ENCODE data around the gene ZCCHC10.
"Not testable (repeated sequence)": the region's sequence is repeated elsewhere in the genome, so short reads cannot be mapped to it uniquely, and the experiment has no call there.

The ZCCHC10 gene

DNA sequence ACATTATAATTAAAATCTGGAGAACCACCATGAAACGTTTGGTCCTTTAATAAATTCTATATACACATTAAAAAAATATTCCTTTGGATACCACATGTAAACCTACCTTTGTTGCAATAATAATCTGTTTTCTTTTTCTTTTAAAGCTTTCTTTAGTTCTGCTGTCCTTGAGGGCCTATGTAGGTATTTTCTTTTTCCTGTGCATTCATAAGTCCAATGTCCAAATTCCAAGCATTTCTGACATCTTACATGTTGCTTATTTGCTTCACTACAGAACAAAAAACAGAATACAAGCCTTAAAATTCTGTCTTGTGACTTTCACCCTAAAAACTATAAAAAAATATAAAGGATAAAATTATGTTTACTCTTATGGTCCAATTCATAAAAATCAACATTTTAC is 19.7 kb downstream of the ZCCHC10 start:
- Histone ChIP-seq H3K4ac (ENCODE audit: low read depth, low read length) (no peak overlapping the region), H3K79me1 (ENCODE audit: low read length) (no peaks in the 10 kb centered on the region), H3K9ac (ENCODE audit: low read length) (no peak overlapping the region), H2BK15ac (replicated peaks; ENCODE audit: low read depth) (no peak overlapping the region), H3K4me2 (ENCODE audit: low read length) (no peak overlapping the region), H4K8ac (ENCODE audit: low read depth, low read length) (no peak overlapping the region), H2BK120ac (ENCODE audit: low read depth, low read length) (no peak overlapping the region), H3K4me1 (ENCODE audit: control insufficient read depth, low read depth, low read length) (no peaks in the 10 kb centered on the region), H3K23ac (ENCODE audit: low read length) (no peak overlapping the region), H3K56ac (ENCODE audit: low read length) (no peak overlapping the region), H2BK5ac (ENCODE audit: low read length) (no peak overlapping the region), H3K79me2 (ENCODE audit: control insufficient read depth, insufficient read depth, low read length) (no peaks in the 10 kb centered on the region), H3K18ac (ENCODE audit: low read length) (no peak overlapping the region), H3K36me3 (ENCODE audit: control insufficient read depth, insufficient read depth, low read length) (no peaks in the 10 kb centered on the region), H3K27me3 (ENCODE audit: insufficient read depth, low read length, poor library complexity) (no peaks in the 10 kb centered on the region), H3K27ac (ENCODE audit: low read depth, low read length) (no peak overlapping the region), H2AK5ac (ENCODE audit: low read length) (no peak overlapping the region), H3K4me3 (ENCODE audit: low read length) (no peak overlapping the region), H4K5ac (ENCODE audit: low read length) (no peak overlapping the region)
- 100% methylated on average over 1 of the region's 1 CpG for WGBS (ENCODE audit: extremely low coverage, insufficient coverage, low lambda C conversion rate)
- no peak for DNase-seq

DNA sequence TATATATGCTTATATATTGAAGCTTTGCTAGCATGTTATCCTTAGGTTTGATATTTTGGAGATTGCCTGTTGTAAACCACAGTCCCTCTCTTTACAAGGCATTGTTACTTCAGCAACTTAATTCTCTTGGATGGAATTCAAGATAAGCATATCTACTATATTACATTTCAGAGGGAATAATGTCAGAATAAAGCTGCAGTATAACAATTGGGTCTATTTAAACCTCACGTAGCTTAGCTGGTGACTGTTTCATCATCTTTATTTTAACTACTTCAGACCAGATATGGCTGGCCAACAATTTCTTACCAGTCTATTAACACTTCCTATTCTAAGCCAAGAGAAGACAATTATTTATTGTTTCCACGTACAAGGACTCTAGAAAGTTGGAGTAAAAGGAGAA is 27.1 kb downstream of the ZCCHC10 start:
- Histone ChIP-seq H3K18ac (ENCODE audit: low read length) (no peak overlapping the region), H3K27ac (ENCODE audit: low read depth, low read length) (no peak overlapping the region), H3K4me2 (ENCODE audit: low read length) (no peak overlapping the region), H3K79me1 (ENCODE audit: low read length) (no peaks in the 10 kb centered on the region), H2BK120ac (ENCODE audit: low read depth, low read length) (no peak overlapping the region), H3K79me2 (ENCODE audit: control insufficient read depth, insufficient read depth, low read length) (no peaks in the 10 kb centered on the region), H3K23ac (ENCODE audit: low read length) (no peak overlapping the region), H3K36me3 (ENCODE audit: control insufficient read depth, insufficient read depth, low read length) (no peaks in the 10 kb centered on the region), H2BK15ac (replicated peaks; ENCODE audit: low read depth) (no peak overlapping the region), H3K4ac (ENCODE audit: low read depth, low read length) (no peak overlapping the region), H4K5ac (ENCODE audit: low read length) (no peak overlapping the region), H2BK5ac (ENCODE audit: low read length) (no peak overlapping the region), H3K56ac (ENCODE audit: low read length) (no peak overlapping the region), H3K27me3 (ENCODE audit: insufficient read depth, low read length, poor library complexity) (no peaks in the 10 kb centered on the region), H4K8ac (ENCODE audit: low read depth, low read length) (no peak overlapping the region), H3K4me3 (ENCODE audit: low read length) (no peak overlapping the region), H3K9ac (ENCODE audit: low read length) (no peak overlapping the region), H2AK5ac (ENCODE audit: low read length) (no peak overlapping the region), H3K4me1 (ENCODE audit: control insufficient read depth, low read depth, low read length) (no peaks in the 10 kb centered on the region)
- DNase-seq = no peak
- WGBS (ENCODE audit: extremely low coverage, insufficient coverage, low lambda C conversion rate) = no CpG with 5 or more reads among the region's 2 CpGs

DNA sequence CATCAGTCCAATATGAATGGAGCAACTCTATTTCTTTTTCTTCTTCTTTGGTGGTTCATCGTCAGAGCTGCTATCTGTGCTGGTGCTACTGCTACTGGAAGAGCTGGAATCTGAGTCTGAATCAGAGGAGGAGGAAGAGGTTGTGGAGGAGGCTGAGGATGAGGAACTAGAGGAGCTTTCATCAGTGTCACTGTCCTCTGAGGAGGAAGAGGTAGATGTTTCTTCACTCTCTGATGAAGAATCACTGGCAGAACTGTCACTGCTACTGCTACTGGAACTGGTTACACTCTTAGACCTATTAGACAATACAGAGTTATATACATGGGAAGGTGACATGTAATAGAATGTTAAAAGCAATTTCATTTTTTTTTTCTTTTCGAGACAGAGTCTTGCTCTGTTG is 27.8 kb downstream of the ZCCHC10 start:
- no peak for DNase-seq
- no CpG with 5 or more reads among the region's 2 CpGs for WGBS (ENCODE audit: extremely low coverage, insufficient coverage, low lambda C conversion rate)

DNA sequence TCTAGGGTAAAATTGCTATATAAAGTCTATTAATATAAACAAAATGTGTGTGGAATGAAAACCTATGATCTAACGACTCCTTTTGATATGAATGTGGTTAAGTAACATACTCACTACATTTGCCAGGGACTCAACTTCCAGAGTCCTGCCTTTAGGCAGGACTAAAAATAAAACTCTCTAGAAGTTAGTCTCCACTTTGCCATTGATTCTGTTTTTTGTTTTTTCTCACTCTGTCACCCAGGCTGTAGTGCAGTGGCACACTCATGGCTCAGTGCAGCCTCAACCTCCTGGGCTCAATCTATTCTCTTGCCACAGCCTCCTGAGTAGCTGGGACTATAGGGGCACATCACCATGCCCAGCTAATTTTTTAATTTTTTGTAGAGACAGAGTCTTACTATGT is 30.0 kb downstream of the ZCCHC10 start:
- DNase-seq = no peak
- no CpG with 5 or more reads among the region's 1 CpG for WGBS (ENCODE audit: extremely low coverage, insufficient coverage, low lambda C conversion rate)

More for the DNA sequence above, 27.8 kb downstream of the ZCCHC10 start:
- Histone ChIP-seq H3K4me2 (ENCODE audit: low read length) (no peak overlapping the region), H4K5ac (ENCODE audit: low read length) (no peak overlapping the region), H3K4ac (ENCODE audit: low read depth, low read length) (no peak overlapping the region), H3K27ac (ENCODE audit: low read depth, low read length) (no peak overlapping the region), H3K23ac (ENCODE audit: low read length) (no peak overlapping the region), H2BK120ac (ENCODE audit: low read depth, low read length) (no peak overlapping the region), H3K9ac (ENCODE audit: low read length) (no peak overlapping the region), H3K36me3 (ENCODE audit: control insufficient read depth, insufficient read depth, low read length) (no peaks in the 10 kb centered on the region), H3K79me1 (ENCODE audit: low read length) (no peaks in the 10 kb centered on the region), H3K56ac (ENCODE audit: low read length) (no peak overlapping the region), H2BK15ac (replicated peaks; ENCODE audit: low read depth) (no peak overlapping the region), H3K4me3 (ENCODE audit: low read length) (no peak overlapping the region), H3K4me1 (ENCODE audit: control insufficient read depth, low read depth, low read length) (no peaks in the 10 kb centered on the region), H4K8ac (ENCODE audit: low read depth, low read length) (no peak overlapping the region), H3K27me3 (ENCODE audit: insufficient read depth, low read length, poor library complexity) (no peaks in the 10 kb centered on the region), H3K79me2 (ENCODE audit: control insufficient read depth, insufficient read depth, low read length) (no peaks in the 10 kb centered on the region), H3K18ac (ENCODE audit: low read length) (no peak overlapping the region), H2AK5ac (ENCODE audit: low read length) (no peak overlapping the region), H2BK5ac (ENCODE audit: low read length) (no peak overlapping the region)

DNA sequence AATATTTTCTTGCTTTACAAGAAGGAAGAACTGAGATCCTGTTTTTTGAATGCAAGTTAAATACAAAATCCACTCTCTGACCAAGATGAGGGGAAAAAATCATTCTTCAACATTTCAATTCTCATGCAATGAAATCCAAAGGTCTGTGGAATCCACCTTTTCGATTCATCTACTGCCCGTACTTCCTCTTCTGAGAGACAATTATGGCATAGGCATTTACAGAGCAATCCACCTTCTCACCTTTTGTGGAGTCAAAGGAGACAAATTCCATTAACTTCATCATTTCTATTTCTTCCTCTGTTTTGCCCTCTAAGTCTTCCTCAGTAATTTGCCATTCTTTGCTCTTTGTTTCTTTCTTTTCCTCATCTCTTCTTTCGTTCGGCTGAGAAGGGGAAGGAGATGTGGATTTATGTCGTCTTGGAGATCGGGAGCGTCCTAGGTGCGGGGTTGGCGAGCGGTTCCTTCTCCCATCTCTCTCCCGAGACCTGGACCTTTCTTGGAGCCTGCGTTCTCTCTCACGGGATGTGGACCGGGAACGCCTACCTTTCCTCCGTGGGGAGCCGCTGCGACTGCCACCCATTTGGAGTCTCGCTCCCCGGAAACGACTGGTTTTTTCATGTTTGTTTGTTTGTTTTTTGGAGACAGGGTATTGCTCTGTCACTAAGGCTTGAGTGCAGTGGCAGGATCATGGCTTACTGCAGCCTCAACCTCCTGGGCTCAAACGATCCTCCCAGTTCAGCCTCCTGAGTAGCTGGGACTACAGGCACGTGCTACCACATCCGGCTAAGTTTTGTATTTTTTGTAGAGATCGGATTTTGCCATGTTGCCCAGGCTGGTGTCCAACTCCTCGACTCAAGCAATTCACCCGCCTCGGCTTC is 38.6 kb downstream of the ZCCHC10 start:
- no peak overlapping the region for H3K18ac ChIP-seq (ENCODE audit: low read length)
- H3K79me1 ChIP-seq (ENCODE audit: low read length) = no peaks in the 10 kb centered on the region
- no peak overlapping the region for H2AK5ac ChIP-seq (ENCODE audit: low read length)
- no peak overlapping the region for H2BK5ac ChIP-seq (ENCODE audit: low read length)
- H3K27ac ChIP-seq (ENCODE audit: low read depth, low read length) = no peak overlapping the region
- WGBS (ENCODE audit: extremely low coverage, insufficient coverage, low lambda C conversion rate) = no CpG with 5 or more reads among the region's 28 CpGs
- H4K8ac ChIP-seq (ENCODE audit: low read depth, low read length) = no peak overlapping the region
- H3K79me2 ChIP-seq (ENCODE audit: control insufficient read depth, insufficient read depth, low read length) = no peaks in the 10 kb centered on the region
- no peak overlapping the region for H3K56ac ChIP-seq (ENCODE audit: low read length)
- no peak overlapping the region for H2BK15ac ChIP-seq (replicated peaks; ENCODE audit: low read depth)
- no peak for DNase-seq
- no peak overlapping the region for H2BK120ac ChIP-seq (ENCODE audit: low read depth, low read length)
- H3K27me3 ChIP-seq (ENCODE audit: insufficient read depth, low read length, poor library complexity) = no peaks in the 10 kb centered on the region
- H3K4me2 ChIP-seq (ENCODE audit: low read length) = no peak overlapping the region
- H3K9ac ChIP-seq (ENCODE audit: low read length) = no peak overlapping the region
- no peaks in the 10 kb centered on the region for H3K4me1 ChIP-seq (ENCODE audit: control insufficient read depth, low read depth, low read length)
- H4K5ac ChIP-seq (ENCODE audit: low read length) = no peak overlapping the region
- H3K4me3 ChIP-seq (ENCODE audit: low read length) = no peak overlapping the region
- H3K23ac ChIP-seq (ENCODE audit: low read length) = no peak overlapping the region
- H3K4ac ChIP-seq (ENCODE audit: low read depth, low read length) = no peak overlapping the region
- H3K36me3 ChIP-seq (ENCODE audit: control insufficient read depth, insufficient read depth, low read length) = no peaks in the 10 kb centered on the region

More for the DNA sequence above, 30.0 kb downstream of the ZCCHC10 start:
- no peak overlapping the region for H2AK5ac ChIP-seq (ENCODE audit: low read length)
- no peak overlapping the region for H3K9ac ChIP-seq (ENCODE audit: low read length)
- H2BK5ac ChIP-seq (ENCODE audit: low read length) = no peak overlapping the region
- no peak overlapping the region for H3K18ac ChIP-seq (ENCODE audit: low read length)
- H3K27ac ChIP-seq (ENCODE audit: low read depth, low read length) = no peak overlapping the region
- H4K8ac ChIP-seq (ENCODE audit: low read depth, low read length) = no peak overlapping the region
- H3K4ac ChIP-seq (ENCODE audit: low read depth, low read length) = no peak overlapping the region
- H4K5ac ChIP-seq (ENCODE audit: low read length) = no peak overlapping the region
- H3K56ac ChIP-seq (ENCODE audit: low read length) = no peak overlapping the region
- no peak overlapping the region for H2BK15ac ChIP-seq (replicated peaks; ENCODE audit: low read depth)
- H3K4me1 ChIP-seq (ENCODE audit: control insufficient read depth, low read depth, low read length) = no peaks in the 10 kb centered on the region
- no peaks in the 10 kb centered on the region for H3K36me3 ChIP-seq (ENCODE audit: control insufficient read depth, insufficient read depth, low read length)
- H3K79me1 ChIP-seq (ENCODE audit: low read length) = no peaks in the 10 kb centered on the region
- no peak overlapping the region for H3K4me2 ChIP-seq (ENCODE audit: low read length)
- H2BK120ac ChIP-seq (ENCODE audit: low read depth, low read length) = no peak overlapping the region
- H3K79me2 ChIP-seq (ENCODE audit: control insufficient read depth, insufficient read depth, low read length) = no peaks in the 10 kb centered on the region
- no peak overlapping the region for H3K4me3 ChIP-seq (ENCODE audit: low read length)
- no peaks in the 10 kb centered on the region for H3K27me3 ChIP-seq (ENCODE audit: insufficient read depth, low read length, poor library complexity)
- H3K23ac ChIP-seq (ENCODE audit: low read length) = no peak overlapping the region

DNA sequence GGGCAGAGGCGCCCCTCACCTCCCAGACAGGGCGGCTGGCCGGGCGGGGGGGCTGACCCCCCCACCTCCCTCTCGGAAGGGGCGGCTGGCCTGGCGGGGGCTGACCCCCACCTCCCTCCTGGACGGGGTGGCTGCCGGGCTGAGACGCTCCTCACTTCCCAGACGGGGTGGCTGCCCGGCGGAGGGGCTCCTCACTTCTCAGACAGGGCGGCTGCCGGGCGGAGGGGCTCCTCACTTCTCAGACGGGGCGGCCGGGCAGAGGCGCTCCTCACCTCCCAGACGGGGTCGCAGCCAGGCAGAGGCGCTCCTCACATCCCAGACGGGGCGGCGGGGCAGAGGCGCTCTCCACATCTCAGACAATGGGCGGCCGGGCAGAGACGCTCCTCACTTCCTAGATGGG is 43.4 kb downstream of the ZCCHC10 start:
- not testable (repeated sequence) for H3K36me3 ChIP-seq (ENCODE audit: control insufficient read depth, insufficient read depth, low read length); H3K4me3 ChIP-seq (ENCODE audit: low read length); H2BK5ac ChIP-seq (ENCODE audit: low read length); H3K27ac ChIP-seq (ENCODE audit: low read depth, low read length); H3K18ac ChIP-seq (ENCODE audit: low read length); H2BK15ac ChIP-seq (replicated peaks; ENCODE audit: low read depth); H3K4ac ChIP-seq (ENCODE audit: low read depth, low read length); H3K27me3 ChIP-seq (ENCODE audit: insufficient read depth, low read length, poor library complexity); H3K23ac ChIP-seq (ENCODE audit: low read length); H3K4me1 ChIP-seq (ENCODE audit: control insufficient read depth, low read depth, low read length); H3K79me1 ChIP-seq (ENCODE audit: low read length); H4K8ac ChIP-seq (ENCODE audit: low read depth, low read length); H3K9ac ChIP-seq (ENCODE audit: low read length); H3K56ac ChIP-seq (ENCODE audit: low read length); H2BK120ac ChIP-seq (ENCODE audit: low read depth, low read length); H2AK5ac ChIP-seq (ENCODE audit: low read length); H3K4me2 ChIP-seq (ENCODE audit: low read length); DNase-seq; H4K5ac ChIP-seq (ENCODE audit: low read length); H3K79me2 ChIP-seq (ENCODE audit: control insufficient read depth, insufficient read depth, low read length)
- no CpG with 5 or more reads among the region's 30 CpGs for whole genome bisulfite sequencing (ENCODE audit: extremely low coverage, insufficient coverage, low lambda C conversion rate)

Measured in mesendoderm (in vitro differentiated cells).